ENCODE measurements around the gene FAM163B.
"Not testable (repeated sequence)": the region's sequence is repeated elsewhere in the genome, so short reads cannot be mapped to it uniquely, and the experiment has no call there.

FAM163B gene

GRCh38 chr9:133639613-133640012 lies 30.4 kb upstream of the FAM163B start:
- DNase-seq = no peak

GRCh38 chr9:133638711-133639110 lies 29.5 kb upstream of the FAM163B start:
- DNase-seq = no peak

GRCh38 chr9:133638076-133638475 lies 28.9 kb upstream of the FAM163B start:
- DNase-seq = no peak

- no peak for DNase-seq
Measured at GRCh38 chr9:133637451-133638055, 28.4 kb upstream of the FAM163B start.

- no peak for DNase-seq
Measured at GRCh38 chr9:133636902-133637301, 27.7 kb upstream of the FAM163B start.

GRCh38 chr9:133635533-133636531 lies 26.6 kb upstream of the FAM163B start, which contains the start of gene DBH:
DBH (plus strand) TSS chr9:133636363; CDS start chr9:133636372, 9 bp downstream.
- DNase-seq = no peak

GRCh38 chr9:133635098-133635497 lies 25.9 kb upstream of the FAM163B start:
- no peak for DNase-seq

GRCh38 chr9:133634081-133634691 lies 25.0 kb upstream of the FAM163B start:
- DNase-seq = no peak

GRCh38 chr9:133633681-133634080 lies 24.5 kb upstream of the FAM163B start:
- no peak for DNase-seq

GRCh38 chr9:133632806-133633680 lies 23.9 kb upstream of the FAM163B start:
- DNase-seq = no peak

- no peak for DNase-seq
Measured at GRCh38 chr9:133631111-133631510, 21.9 kb upstream of the FAM163B start.

GRCh38 chr9:133629221-133630110 lies 20.3 kb upstream of the FAM163B start:
- DNase-seq = no peak

GRCh38 chr9:133628766-133629165 lies 19.6 kb upstream of the FAM163B start:
- DNase-seq = no peak

GRCh38 chr9:133627341-133627740 lies 18.2 kb upstream of the FAM163B start:
- DNase-seq = no peak

- DNase-seq = not testable (repeated sequence)
Measured at GRCh38 chr9:133626008-133626407, 16.8 kb upstream of the FAM163B start.

- no peak for DNase-seq
Measured at GRCh38 chr9:133622555-133622954, 13.4 kb upstream of the FAM163B start.

- no peak for DNase-seq
Measured at GRCh38 chr9:133621725-133622267, 12.6 kb upstream of the FAM163B start.

GRCh38 chr9:133619791-133620190 lies 10.6 kb upstream of the FAM163B start:
- DNase-seq = no peak

GRCh38 chr9:133618726-133619125 lies 9.5 kb upstream of the FAM163B start:
- no peak for DNase-seq

GRCh38 chr9:133616643-133617405 lies 7.6 kb upstream of the FAM163B start:
- no peak for DNase-seq

Measured in right forelimb (tissue), 1 donor.